HFFc6 (cell line): ENCODE data around the gene TBC1D2. TPM values are rescaled to one million over a fixed set of nuclear protein-coding genes. Genes with fewer than 3 reads are reported as not detected.
"Not testable (repeated sequence)": the region's sequence is repeated elsewhere in the genome, so short reads cannot be mapped to it uniquely, and the experiment has no call there.

Experiments used
- DNase-seq: peaks from one replicate; pipeline ENCODE4 v3.0.0-alpha.2; 2018
- H3K27ac Mint-ChIP-seq: 2 replicates; pipeline ENCODE4 v1.8.0; 2020; ENCODE audit warnings: mild to moderate bottlenecking, mixed read lengths
- H3K27me3 Mint-ChIP-seq: 2 replicates; pipeline ENCODE4 v1.8.0; 2021; ENCODE audit warnings: mild to moderate bottlenecking, moderate library complexity, mixed read lengths; ENCODE audit not compliant: insufficient read depth
- H3K36me3 Mint-ChIP-seq: 2 replicates; pipeline ENCODE4 v1.8.0; 2021; ENCODE audit warnings: low read depth, mixed read lengths
- H3K4me1 Mint-ChIP-seq: 2 replicates; pipeline ENCODE4 v1.8.0; 2020; ENCODE audit warnings: low read depth, mixed read lengths
- H3K4me3 Mint-ChIP-seq: 2 replicates; pipeline ENCODE4 v1.8.0; 2020; ENCODE audit warnings: mild to moderate bottlenecking, moderate library complexity, mixed read lengths
- H3K9me3 Mint-ChIP-seq: 2 replicates; pipeline ENCODE4 v1.8.0; 2020; ENCODE audit warnings: mild to moderate bottlenecking, mixed read lengths
- CTCF ChIP-seq: fragments of 200-600 bp; sonication (generic); IDR thresholded peaks from 2 replicates; pipeline ENCODE4 v1.5.0; 2021; ENCODE audit warnings: antibody characterized with exemption, mild to moderate bottlenecking
- total RNA-seq, 6 experiments: library from RNA; stranded (reverse); fragmentation: NEBNext Ultra II Directional; extraction: Animal tissue kit (Norgen Biotek cat#: 25700); gene quantifications; 2 replicates in 1 of 6; 3 replicates in 5 of 6; pipeline ENCODE4 v1.2.3, GENCODE V29; 2021

Gene TBC1D2
- total RNA-seq, 6 experiments from 2014 or later = 31.9 to 39.4 (median 36.5) TPM

GRCh38 chr9:98289614-98290201, 34.3 kb upstream of the TBC1D2 start:
- DNase-seq = no peak
- H3K9me3 Mint-ChIP-seq = no peaks in the 10 kb centered on the region
- no peaks in the 10 kb centered on the region for H3K36me3 Mint-ChIP-seq
- H3K4me1 Mint-ChIP-seq = no peaks in the 10 kb centered on the region
- peaks cover 11% of the 10 kb centered on the region; the same call in 1 of the 2 replicates for H3K27me3 Mint-ChIP-seq
- H3K27ac Mint-ChIP-seq = no peak overlapping the region
- TF ChIP-seq CTCF = no peak
- no peak overlapping the region for H3K4me3 Mint-ChIP-seq

GRCh38 chr9:98288881-98289280, 33.4 kb upstream of the TBC1D2 start:
- Mint-ChIP-seq H3K9me3 (no peaks in the 10 kb centered on the region), H3K36me3 (no peaks in the 10 kb centered on the region), H3K27me3 (peaks cover 11% of the 10 kb centered on the region; the same call in 1 of the 2 replicates), H3K4me1 (no peaks in the 10 kb centered on the region), H3K27ac (no peak overlapping the region), H3K4me3 (no peak overlapping the region)
- no peak for TF ChIP-seq CTCF
- DNase-seq = no peak

GRCh38 chr9:98287384-98287783, 31.9 kb upstream of the TBC1D2 start:
- no peaks in the 10 kb centered on the region for H3K9me3 Mint-ChIP-seq
- no peak overlapping the region for H3K27ac Mint-ChIP-seq
- H3K4me1 Mint-ChIP-seq = no peaks in the 10 kb centered on the region
- TF ChIP-seq CTCF = no peak
- DNase-seq = no peak
- H3K27me3 Mint-ChIP-seq = peaks cover 15% of the 10 kb centered on the region; the same call in 1 of the 2 replicates
- no peak overlapping the region for H3K4me3 Mint-ChIP-seq
- H3K36me3 Mint-ChIP-seq = no peaks in the 10 kb centered on the region

- Mint-ChIP-seq H3K4me1 (no peaks in the 10 kb centered on the region), H3K27ac (no peak overlapping the region), H3K36me3 (no peaks in the 10 kb centered on the region), H3K4me3 (no peak overlapping the region), H3K27me3 (peaks cover 25% of the 10 kb centered on the region), H3K9me3 (no peaks in the 10 kb centered on the region)
- TF ChIP-seq CTCF = no peak
- no peak for DNase-seq
Measured at GRCh38 chr9:98285446-98285845, 30.0 kb upstream of the TBC1D2 start.

GRCh38 chr9:98284754-98285153, 29.3 kb upstream of the TBC1D2 start:
- Mint-ChIP-seq H3K4me3 (no peak overlapping the region), H3K4me1 (no peaks in the 10 kb centered on the region), H3K9me3 (no peaks in the 10 kb centered on the region), H3K27ac (no peak overlapping the region), H3K36me3 (no peaks in the 10 kb centered on the region), H3K27me3 (peaks cover 30% of the 10 kb centered on the region)
- no peak for DNase-seq
- no peak for TF ChIP-seq CTCF

- H3K27ac Mint-ChIP-seq, H3K4me1 Mint-ChIP-seq, H3K36me3 Mint-ChIP-seq, H3K4me3 Mint-ChIP-seq, H3K9me3 Mint-ChIP-seq, DNase-seq: not testable (repeated sequence)
- peaks cover 43% of the 10 kb centered on the region for H3K27me3 Mint-ChIP-seq
Measured at GRCh38 chr9:98283143-98283542, 27.7 kb upstream of the TBC1D2 start.
